IMR-90 (cell line): Measurements from ENCODE around the gene CCDC69. TPM values are rescaled to one million over a fixed set of nuclear protein-coding genes. Genes with fewer than 3 reads are reported as not detected.

Source experiments
- ATAC-seq: fragments of 200-7000 bp; cut with Tn5 transposase; 2 replicates; pipeline ENCODE4 v1.9.1; 2020; ENCODE audit warnings: low read depth, mild to moderate bottlenecking, moderate library complexity
- BruUV-seq: library from RNA; stranded (reverse); fragments of 400-500 nt; replicated peaks from 2 replicates; lab custom pipeline; 2021; lab: Mats Ljungman, UMichigan
- CTCF ChIA-PET: fragments of 300-600 bp; formaldehyde crosslinking; extraction: SDS; loops from one replicate; lab custom pipeline; 2021; ENCODE audit warnings: antibody characterized with exemption; lab: Yijun Ruan, JAX
- POLR2A ChIA-PET: fragments of 300-600 bp; sonication (Branson Sonifier 250); formaldehyde crosslinking; loops from one replicate; lab custom pipeline; 2022; ENCODE audit warnings: antibody characterized with exemption; ENCODE audit not compliant: unreplicated experiment; lab: Charles Lee
- DNase-seq: peaks from one replicate; pipeline ENCODE4 v3.0.0; 2013
- H2AFZ ChIP-seq: replicated peaks from 2 replicates; pipeline ENCODE3; 2013; ENCODE audit warnings: low read length, mild to moderate bottlenecking; ENCODE audit not compliant: poor library complexity
- H2AK5ac ChIP-seq: 2 replicates; pipeline ENCODE4 v1.6.1; 2013; ENCODE audit warnings: low read depth, low read length, inconsistent platforms
- H2AK9ac ChIP-seq: replicated peaks from 2 replicates; pipeline ENCODE3; 2013; ENCODE audit warnings: mild to moderate bottlenecking, low read depth, low read length, moderate library complexity; ENCODE audit not compliant: poor library complexity
- H2BK120ac ChIP-seq: 2 replicates; pipeline ENCODE4 v1.6.1; 2013; ENCODE audit warnings: low read depth, low read length, inconsistent platforms
- H2BK15ac ChIP-seq: 3 replicates; pipeline ENCODE4 v1.6.1; 2013; ENCODE audit warnings: low read depth, low read length, inconsistent platforms
- H2BK20ac ChIP-seq: 2 replicates; pipeline ENCODE4 v1.6.1; 2013; ENCODE audit warnings: low read depth, mild to moderate bottlenecking, inconsistent platforms, low read length, moderate library complexity
- H2BK5ac ChIP-seq: 2 replicates; pipeline ENCODE4 v1.6.1; 2013; ENCODE audit warnings: mild to moderate bottlenecking, low read depth, low read length, inconsistent platforms; ENCODE audit not compliant: poor library complexity, severe bottlenecking
- H3K14ac ChIP-seq: replicated peaks from 2 replicates; pipeline ENCODE4 v1.6.1; 2013; ENCODE audit warnings: low read depth, low read length, inconsistent platforms
- H3K18ac ChIP-seq: 2 replicates; pipeline ENCODE4 v1.6.1; 2013; ENCODE audit warnings: low read depth, low read length, control low read depth
- H3K23ac ChIP-seq: 2 replicates; pipeline ENCODE4 v1.6.1; 2013; ENCODE audit warnings: low read depth, low read length, inconsistent platforms
- H3K27ac ChIP-seq: 2 replicates; pipeline ENCODE4 v1.5.1; 2013; ENCODE audit warnings: mild to moderate bottlenecking, control low read depth, low read length; ENCODE audit not compliant: insufficient read depth
- H3K27me3 ChIP-seq: 2 replicates; pipeline ENCODE4 v1.6.1; 2013; ENCODE audit warnings: low read length; ENCODE audit not compliant: control insufficient read depth, insufficient read depth
- H3K36me3 ChIP-seq: 2 replicates; pipeline ENCODE4 v1.6.1; 2013; ENCODE audit warnings: low read length, mixed read lengths; ENCODE audit not compliant: control insufficient read depth, insufficient read depth
- H3K4ac ChIP-seq: 2 replicates; pipeline ENCODE4 v1.6.1; 2013; ENCODE audit warnings: low read depth, low read length, inconsistent platforms
- H3K4me1 ChIP-seq: 2 replicates; pipeline ENCODE4 v1.6.1; 2013; ENCODE audit warnings: low read length, mixed read lengths; ENCODE audit not compliant: control insufficient read depth, insufficient read depth
- H3K4me2 ChIP-seq: 2 replicates; pipeline ENCODE4 v1.6.1; 2013; ENCODE audit warnings: low read depth, mild to moderate bottlenecking, control low read depth, low read length, moderate library complexity
- H3K4me3 ChIP-seq: 2 replicates; pipeline ENCODE4 v1.5.1; 2013; ENCODE audit warnings: low read depth, mild to moderate bottlenecking, control low read depth, low read length, moderate library complexity; ENCODE audit not compliant: insufficient read depth
- H3K56ac ChIP-seq: 2 replicates; pipeline ENCODE4 v1.6.1; 2013; ENCODE audit warnings: low read length, inconsistent platforms; ENCODE audit not compliant: insufficient read depth; ENCODE audit errors: extremely low read depth
- H3K79me1 ChIP-seq, 2 experiments: 2 replicates each; pipeline ENCODE4 v1.6.1; 2013; ENCODE audit warnings: low read length in 2 of 2, inconsistent platforms in 1 of 2, low read depth in 1 of 2
- H3K9ac ChIP-seq: 2 replicates; pipeline ENCODE4 v1.6.1; 2013; ENCODE audit warnings: low read depth, low read length, control low read depth
- H3K9me1 ChIP-seq: 2 replicates; pipeline ENCODE4 v1.6.1; 2013; ENCODE audit warnings: low read length, inconsistent platforms; ENCODE audit not compliant: insufficient read depth
- H3K9me3 ChIP-seq: 2 replicates; pipeline ENCODE4 v1.6.1; 2013; ENCODE audit warnings: low read length; ENCODE audit not compliant: control insufficient read depth, insufficient read depth
- H4K20me1 ChIP-seq: 2 replicates; pipeline ENCODE4 v1.6.1; 2013; ENCODE audit warnings: low read length, inconsistent platforms; ENCODE audit not compliant: insufficient read depth
- H4K5ac ChIP-seq: 2 replicates; pipeline ENCODE4 v1.6.1; 2013; ENCODE audit warnings: mild to moderate bottlenecking, low read depth, low read length, control low read depth
- H4K8ac ChIP-seq, 2 experiments: 2 replicates each; pipeline ENCODE4 v1.6.1; 2013; ENCODE audit warnings: low read depth in 2 of 2, low read length in 2 of 2, control low read depth in 1 of 2, inconsistent platforms in 1 of 2
- H4K91ac ChIP-seq: 2 replicates; pipeline ENCODE4 v1.6.1; 2013; ENCODE audit warnings: low read depth, low read length, inconsistent platforms; ENCODE audit not compliant: insufficient read depth
- SMC3 ChIP-seq: fragments of 150-350 bp; IDR thresholded peaks from 2 replicates; pipeline ENCODE4 v1.6.1; 2016; ENCODE audit warnings: low read depth, mild to moderate bottlenecking, antibody characterized with exemption, low read length, moderate library complexity
- WGBS, 2 experiments: methylation state at CpG; one replicate each; pipeline versions ENCODE4 v1.1.5 to v1.1.7; 2013; ENCODE audit warnings: missing lambda C conversion rate in 2 of 2; ENCODE audit not compliant: insufficient read length in 1 of 2; ENCODE audit errors: extremely low coverage in 2 of 2; 5-methylcytosine and 5-hydroxymethylcytosine counted together
- dilution Hi-C: fragments of 300-500 bp; cut with HindIII; formaldehyde crosslinking; loops from one replicate; pipeline ENCODE4 v1.14.3; 2018; ENCODE audit warnings: low sequenced_read_pairs; ENCODE audit not compliant: unreplicated experiment
- in situ Hi-C: fragments of 300-500 bp; cut with MboI; formaldehyde crosslinking; loops from 3 replicates; pipeline ENCODE4 v1.14.3; 2019; ENCODE audit warnings: low sequenced_read_pairs, inconsistent platforms, mixed read lengths
- intact Hi-C: fragments of 100-400 bp; cut with micrococcal nuclease; formaldehyde crosslinking; loops from 2 replicates; pipeline ENCODE4 v1.10.0; 2022
- polyA plus RNA-seq, 3 experiments: library from polyadenylated mRNA; depleted of rRNA; stranded (reverse); fragments of >200 nt; gene quantifications; 2 replicates each; pipeline ENCODE4 v1.2.3, GENCODE V29; 2012; ENCODE audit warnings: low replicate concordance in 1 of 3
- total RNA-seq: library from RNA; depleted of rRNA; stranded (reverse); fragments of >200 nt; gene quantifications from 2 replicates; pipeline ENCODE4 v1.2.3, GENCODE V29; 2012

Gene CCDC69
- total and polyA plus RNA-seq, 2 of the 4 experiments (the other 2 are of a cell fraction): 0.36 to 0.48 TPM

GRCh38 chr5:151213803-151214613 is 9.9 kb downstream of the CCDC69 start:
- H3K4me1 ChIP-seq: no peaks in the 10 kb centered on the region
- no peaks in the 10 kb centered on the region for H3K36me3 ChIP-seq
- no peaks in the 10 kb centered on the region for H4K20me1 ChIP-seq
- no peak overlapping the region for H3K23ac ChIP-seq
- no CpG with 5 or more reads among the region's 9 CpGs for WGBS, 2 experiments
- H3K18ac ChIP-seq: no peak overlapping the region
- no peak overlapping the region for H4K5ac ChIP-seq
- peak overlapping the region; percentile 19 for H2AFZ ChIP-seq
- in situ Hi-C loops (no loop called here), dilution Hi-C loops (no loop called here), intact Hi-C loops (no loop called here)
- POLR2A ChIA-PET: no interaction called here
- no peak overlapping the region for H4K8ac ChIP-seq
- ATAC-seq (peak; percentile 66), DNase-seq (no peak)
- peak overlapping the region; percentile 5 for H2AK9ac ChIP-seq
- no peak overlapping the region for H2BK20ac ChIP-seq
- no peak overlapping the region for H3K9ac ChIP-seq
- no peak overlapping the region for H2BK5ac ChIP-seq
- no TSS peak for BruUV-seq
- peaks cover 3% of the 10 kb centered on the region for H3K27me3 ChIP-seq
- no peak overlapping the region for H3K4ac ChIP-seq
- H3K9me1 ChIP-seq: 0 out of 2 replicates have a peak, but pooled peaks cover 3% of the 10 kb centered on the region
- no peak overlapping the region for H3K27ac ChIP-seq
- no peaks in the 10 kb centered on the region for H3K9me3 ChIP-seq
- no peak overlapping the region for H2BK15ac ChIP-seq
- TF ChIP-seq SMC3: no peak
- H3K4me3 ChIP-seq: no peak overlapping the region
- no peak overlapping the region for H2BK120ac ChIP-seq
- no peak overlapping the region for H4K91ac ChIP-seq
- H3K4me2 ChIP-seq: no peak overlapping the region
- no peaks in the 10 kb centered on the region for H3K79me1 ChIP-seq
- no peak overlapping the region for H3K56ac ChIP-seq
- CTCF ChIA-PET: interaction anchor here (1.2 kb wide), 1 partner anchor 10 kb away, joined by 5 read pairs; the partner anchor contains the start of gene CCDC69
- no peak overlapping the region for H3K14ac ChIP-seq
- no peak overlapping the region for H2AK5ac ChIP-seq
